NCI-H82 (cell line): ENCODE results near the gene RTL9.
A peak's percentile ranks its signal among the peaks of the same experiment; 100 is the strongest.
"Not testable (repeated sequence)": the region's sequence is repeated elsewhere in the genome, so short reads cannot be mapped to it uniquely, and the experiment has no call there.

ENCODE experiments used
- DNase-seq: peaks from one replicate; lab custom pipeline; 2025; lab: John Stamatoyannopoulos, UW

Gene RTL9

DNA sequence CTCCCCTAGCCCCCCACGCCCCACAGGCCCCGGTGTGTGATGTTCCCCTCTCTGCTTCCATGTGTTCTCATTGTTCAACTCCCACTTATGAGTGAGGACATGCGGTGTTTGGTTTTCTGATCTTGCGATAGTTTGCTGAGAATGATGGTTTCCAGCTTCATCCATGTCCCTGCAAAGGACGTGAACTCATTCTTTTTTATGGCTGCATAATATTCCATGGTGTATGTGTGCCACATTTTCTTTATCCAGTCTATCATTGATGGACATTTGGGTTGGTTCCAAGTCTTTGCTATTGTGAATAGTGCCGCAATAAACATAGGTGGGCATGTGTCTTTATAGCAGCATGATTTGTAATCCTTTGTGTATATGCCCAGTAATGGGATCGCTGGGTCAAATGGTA, 47.6 kb downstream of the RTL9 start:
- DNase-seq: not testable (repeated sequence)

DNA sequence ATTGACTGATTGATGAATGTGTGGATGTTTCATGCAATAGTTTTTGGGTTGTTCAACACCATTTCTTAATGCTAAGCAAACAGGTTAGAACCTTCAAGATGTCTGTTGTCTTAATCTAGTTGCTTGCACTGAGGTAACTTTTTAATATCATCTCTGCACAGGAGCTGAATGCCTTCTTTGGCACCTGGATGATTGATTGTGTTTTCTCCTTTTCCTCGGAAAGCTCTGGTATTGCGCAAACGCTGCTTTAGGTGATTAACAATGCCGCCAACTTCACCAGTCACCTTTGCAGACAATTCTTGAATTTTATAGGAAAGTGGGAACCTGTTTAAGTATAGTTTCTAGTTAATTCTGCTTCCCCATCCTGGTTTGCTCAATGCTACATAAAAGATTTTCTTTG, 48.2 kb downstream of the RTL9 start:
- DNase-seq: no peak

DNA sequence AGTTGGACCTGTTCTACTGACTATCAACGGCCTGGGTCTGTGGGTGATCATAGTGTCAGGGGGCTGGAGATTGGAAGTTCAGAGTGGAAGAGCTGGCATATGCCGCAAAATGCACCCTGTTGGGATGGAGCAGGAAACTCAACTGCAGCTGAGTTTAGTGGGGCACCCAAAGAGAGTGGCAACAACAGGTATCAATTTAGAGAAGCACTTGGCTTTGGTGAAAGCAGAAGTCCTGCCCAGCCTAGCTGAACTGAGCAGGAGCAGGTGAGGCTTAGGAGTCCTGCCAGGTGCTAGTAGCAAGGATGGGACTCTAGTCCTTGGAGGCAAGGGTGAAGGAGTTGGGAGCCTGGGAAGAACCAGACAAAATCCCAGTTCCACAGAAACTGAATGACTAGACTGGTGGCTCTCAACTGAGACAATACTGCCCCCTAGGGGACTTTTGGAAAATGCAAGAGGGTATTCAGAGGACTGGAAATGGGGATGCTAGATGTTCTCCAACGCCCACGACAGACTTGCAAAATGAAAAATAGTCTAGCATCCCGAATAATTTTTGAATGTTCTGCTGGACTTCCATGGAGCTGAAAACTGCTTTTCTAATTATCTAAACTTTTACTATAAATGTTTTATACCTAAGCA, 49.4 kb downstream of the RTL9 start:
- DNase-seq: peak; percentile 85
